ENCODE data around the gene C1QTNF8.

The C1QTNF8 gene

DNA sequence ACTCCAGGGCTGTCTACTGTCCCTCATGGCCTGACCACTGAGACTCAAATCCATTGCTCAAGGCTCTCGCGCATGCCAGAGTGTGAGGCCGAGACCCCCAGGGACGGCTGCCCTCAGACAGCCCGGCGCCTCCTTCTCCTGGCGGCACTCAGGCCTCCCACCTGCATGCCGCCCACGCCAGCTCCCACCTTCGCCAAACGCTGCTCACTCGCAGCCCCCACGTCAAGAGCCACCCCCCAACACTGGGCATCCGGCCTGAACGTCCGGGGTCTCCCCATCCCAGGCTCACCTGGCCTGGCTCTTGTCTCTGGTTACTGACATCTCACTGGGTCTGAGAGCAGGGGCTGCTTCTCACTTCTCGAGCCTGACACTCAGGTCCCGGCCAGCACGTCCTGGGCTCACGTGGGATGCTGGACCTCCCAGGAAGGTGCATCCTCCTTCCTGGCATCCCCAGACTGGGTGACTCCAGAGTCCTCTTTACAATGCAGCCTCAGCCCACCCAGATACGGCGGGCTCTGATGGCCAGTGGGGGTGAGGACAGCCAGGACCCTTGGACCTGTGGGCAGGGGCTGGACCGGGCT lies 44.6 kb upstream of the C1QTNF8 start:
- no peaks in the 10 kb centered on the region for H3K27me3 ChIP-seq (ENCODE audit: low read depth, low read length)
- H3K4me1 ChIP-seq (ENCODE audit: low read length): no peaks in the 10 kb centered on the region
- H3K79me2 ChIP-seq (ENCODE audit: low read length): no peaks in the 10 kb centered on the region
- H3K4me3 ChIP-seq (ENCODE audit: low read length): no peak overlapping the region
- no peak overlapping the region for H3K4me2 ChIP-seq (ENCODE audit: low read length)
- H3K27ac ChIP-seq (ENCODE audit: low read length): no peak overlapping the region
- no peak overlapping the region for H2AFZ ChIP-seq (ENCODE audit: low read depth, low read length)
- no peak for TF ChIP-seq EZH2phosphoT487 (IDR thresholded peaks at IDR 0.05; ENCODE audit: low read depth)
- TF ChIP-seq, protein P1, sequence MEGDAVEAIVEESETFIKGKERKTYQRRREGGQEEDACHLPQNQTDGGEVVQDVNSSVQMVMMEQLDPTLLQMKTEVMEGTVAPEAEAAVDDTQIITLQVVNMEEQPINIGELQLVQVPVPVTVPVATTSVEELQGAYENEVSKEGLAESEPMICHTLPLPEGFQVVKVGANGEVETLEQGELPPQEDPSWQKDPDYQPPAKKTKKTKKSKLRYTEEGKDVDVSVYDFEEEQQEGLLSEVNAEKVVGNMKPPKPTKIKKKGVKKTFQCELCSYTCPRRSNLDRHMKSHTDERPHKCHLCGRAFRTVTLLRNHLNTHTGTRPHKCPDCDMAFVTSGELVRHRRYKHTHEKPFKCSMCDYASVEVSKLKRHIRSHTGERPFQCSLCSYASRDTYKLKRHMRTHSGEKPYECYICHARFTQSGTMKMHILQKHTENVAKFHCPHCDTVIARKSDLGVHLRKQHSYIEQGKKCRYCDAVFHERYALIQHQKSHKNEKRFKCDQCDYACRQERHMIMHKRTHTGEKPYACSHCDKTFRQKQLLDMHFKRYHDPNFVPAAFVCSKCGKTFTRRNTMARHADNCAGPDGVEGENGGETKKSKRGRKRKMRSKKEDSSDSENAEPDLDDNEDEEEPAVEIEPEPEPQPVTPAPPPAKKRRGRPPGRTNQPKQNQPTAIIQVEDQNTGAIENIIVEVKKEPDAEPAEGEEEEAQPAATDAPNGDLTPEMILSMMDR (IDR thresholded peaks at IDR 0.05; ENCODE audit: low read depth, low read length): no peak
- H4K20me1 ChIP-seq (ENCODE audit: insufficient read depth, low read length): no peaks in the 10 kb centered on the region
- H3K9ac ChIP-seq (ENCODE audit: low read length): no peak overlapping the region
- H3K9me3 ChIP-seq (ENCODE audit: insufficient read depth, low read length): no peaks in the 10 kb centered on the region
- no peaks in the 10 kb centered on the region for H3K36me3 ChIP-seq (replicated peaks; ENCODE audit: low read depth, low read length)

DNA sequence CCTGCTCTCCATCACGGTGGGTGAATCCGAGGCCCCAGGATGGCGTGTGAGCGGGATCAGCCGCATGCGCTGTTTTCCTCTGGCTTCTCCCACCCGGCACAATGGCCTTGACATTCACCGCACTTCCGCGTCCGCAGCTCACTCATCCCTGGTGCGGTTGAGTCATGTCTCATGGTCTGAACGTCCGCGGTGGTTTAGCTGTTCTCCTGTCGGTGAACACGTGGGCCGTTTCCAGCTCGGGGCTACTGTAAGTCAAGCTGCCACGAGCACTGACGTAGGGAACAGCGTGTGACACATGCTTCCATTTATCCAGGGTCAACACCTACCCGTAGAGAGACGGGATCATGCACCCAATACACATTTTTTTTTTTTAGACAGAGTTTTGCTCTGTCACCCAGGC lies 41.6 kb upstream of the C1QTNF8 start:
- Histone ChIP-seq H3K27me3 (ENCODE audit: low read depth, low read length) (no peaks in the 10 kb centered on the region), H4K20me1 (ENCODE audit: insufficient read depth, low read length) (no peaks in the 10 kb centered on the region), H3K27ac (ENCODE audit: low read length) (no peak overlapping the region), H3K9me3 (ENCODE audit: insufficient read depth, low read length) (no peaks in the 10 kb centered on the region), H3K79me2 (ENCODE audit: low read length) (no peaks in the 10 kb centered on the region), H3K36me3 (replicated peaks; ENCODE audit: low read depth, low read length) (no peaks in the 10 kb centered on the region), H3K9ac (ENCODE audit: low read length) (no peak overlapping the region), H3K4me1 (ENCODE audit: low read length) (no peaks in the 10 kb centered on the region), H2AFZ (ENCODE audit: low read depth, low read length) (no peak overlapping the region), H3K4me3 (ENCODE audit: low read length) (no peak overlapping the region), H3K4me2 (ENCODE audit: low read length) (no peak overlapping the region)
- TF ChIP-seq, protein P1 (IDR thresholded peaks at IDR 0.05; ENCODE audit: low read depth, low read length): no peak
- TF ChIP-seq EZH2phosphoT487 (IDR thresholded peaks at IDR 0.05; ENCODE audit: low read depth): no peak

DNA sequence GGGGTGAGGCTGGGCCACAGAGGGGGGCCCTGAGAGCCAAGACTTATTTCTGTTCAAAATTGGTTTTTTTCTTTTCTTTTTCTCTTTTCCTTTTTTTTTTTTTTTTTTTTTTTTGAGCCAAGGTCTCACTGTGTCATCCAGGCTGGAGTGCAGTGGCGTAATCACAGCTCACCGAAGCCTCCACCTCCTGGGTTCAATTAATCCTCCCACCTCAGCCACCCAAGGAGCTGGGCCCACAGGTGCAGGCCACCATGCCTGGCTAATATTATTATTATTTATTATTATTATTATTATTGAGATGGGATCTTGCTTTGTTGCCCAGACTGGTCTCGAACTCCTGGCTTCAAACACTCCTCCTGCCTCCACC lies 39.4 kb upstream of the C1QTNF8 start:
- no peak overlapping the region for H2AFZ ChIP-seq (ENCODE audit: low read depth, low read length)
- no peaks in the 10 kb centered on the region for H3K9me3 ChIP-seq (ENCODE audit: insufficient read depth, low read length)
- H3K27ac ChIP-seq (ENCODE audit: low read length): no peak overlapping the region
- H3K4me2 ChIP-seq (ENCODE audit: low read length): no peak overlapping the region
- no peaks in the 10 kb centered on the region for H3K4me1 ChIP-seq (ENCODE audit: low read length)
- TF ChIP-seq EZH2phosphoT487 (IDR thresholded peaks at IDR 0.05; ENCODE audit: low read depth): no peak
- TF ChIP-seq, protein P1 (IDR thresholded peaks at IDR 0.05; ENCODE audit: low read depth, low read length): no peak
- no peaks in the 10 kb centered on the region for H3K36me3 ChIP-seq (replicated peaks; ENCODE audit: low read depth, low read length)
- no peak overlapping the region for H3K9ac ChIP-seq (ENCODE audit: low read length)
- no peaks in the 10 kb centered on the region for H4K20me1 ChIP-seq (ENCODE audit: insufficient read depth, low read length)
- H3K4me3 ChIP-seq (ENCODE audit: low read length): no peak overlapping the region
- H3K79me2 ChIP-seq (ENCODE audit: low read length): no peaks in the 10 kb centered on the region
- H3K27me3 ChIP-seq (ENCODE audit: low read depth, low read length): no peaks in the 10 kb centered on the region

DNA sequence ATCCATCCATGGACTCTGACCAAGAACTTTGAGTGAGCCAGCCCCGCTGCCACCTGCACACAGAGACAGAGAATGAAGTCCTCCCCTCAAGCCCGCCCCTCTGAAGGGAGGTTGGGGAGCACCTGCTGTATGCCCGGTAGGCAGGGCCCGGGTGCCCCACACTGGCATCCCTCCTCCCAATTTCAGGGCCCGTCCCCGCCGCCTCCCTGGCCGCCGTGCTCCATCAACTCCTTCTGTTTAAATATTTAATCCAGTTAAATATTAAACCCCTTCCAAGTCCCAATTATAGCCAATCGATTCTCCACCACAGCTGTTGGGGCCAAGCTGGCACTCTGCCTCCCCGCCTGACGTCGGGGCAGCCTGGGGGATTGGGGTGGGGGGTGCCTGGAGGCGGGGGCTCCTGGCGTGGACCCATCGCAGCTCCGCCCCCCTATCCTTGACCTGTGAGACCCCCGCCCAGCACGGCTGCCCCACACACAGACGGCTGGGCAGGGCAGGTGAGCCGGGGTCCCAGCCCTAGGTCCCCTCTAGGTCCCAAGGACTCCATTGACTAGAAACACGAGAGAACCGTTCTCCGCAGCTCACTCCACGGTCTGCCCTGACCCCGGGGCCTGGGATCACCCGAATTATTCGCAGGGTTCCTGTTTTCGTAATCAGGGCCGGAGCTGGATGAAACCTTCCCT lies 38.9 kb upstream of the C1QTNF8 start:
- TF ChIP-seq EZH2phosphoT487 (IDR thresholded peaks at IDR 0.05; ENCODE audit: low read depth): no peak
- TF ChIP-seq, protein P1 (IDR thresholded peaks at IDR 0.05; ENCODE audit: low read depth, low read length): no peak
- H3K4me2 ChIP-seq (ENCODE audit: low read length): no peak overlapping the region
- no peak overlapping the region for H2AFZ ChIP-seq (ENCODE audit: low read depth, low read length)

More for the DNA sequence above, 38.9 kb upstream of the C1QTNF8 start:
- Histone ChIP-seq H3K4me3 (ENCODE audit: low read length) (no peak overlapping the region), H3K9ac (ENCODE audit: low read length) (no peak overlapping the region), H4K20me1 (ENCODE audit: insufficient read depth, low read length) (no peaks in the 10 kb centered on the region), H3K36me3 (replicated peaks; ENCODE audit: low read depth, low read length) (no peaks in the 10 kb centered on the region), H3K79me2 (ENCODE audit: low read length) (no peaks in the 10 kb centered on the region), H3K9me3 (ENCODE audit: insufficient read depth, low read length) (no peaks in the 10 kb centered on the region), H3K4me1 (ENCODE audit: low read length) (no peaks in the 10 kb centered on the region), H3K27ac (ENCODE audit: low read length) (no peak overlapping the region), H3K27me3 (ENCODE audit: low read depth, low read length) (no peaks in the 10 kb centered on the region)

Data from OCI-LY3 (cell line).